GF-D8 (cell line): ENCODE measurements around the gene POU3F1.
A peak's percentile ranks its signal among the peaks of the same experiment; 100 is the strongest.

Experiments
- DNase-seq: peaks from one replicate; lab custom pipeline; 2025; lab: John Stamatoyannopoulos, UW

POU3F1 gene

GRCh38 chr1:38004284-38005108 is 42.1 kb downstream of the POU3F1 start:
- DNase-seq, result no peak

- peak; percentile 24 for DNase-seq
Observed at GRCh38 chr1:38003261-38004250, 43.0 kb downstream of the POU3F1 start.

GRCh38 chr1:38000529-38001455 is 45.8 kb downstream of the POU3F1 start:
- peak; percentile 25 for DNase-seq

GRCh38 chr1:38000233-38000528 is 46.4 kb downstream of the POU3F1 start:
- DNase-seq, result no peak

- DNase-seq, result peak; percentile 73
Observed at GRCh38 chr1:37999430-38000232, 47.0 kb downstream of the POU3F1 start.

- DNase-seq, result no peak
Observed at GRCh38 chr1:37998913-37999429, 47.6 kb downstream of the POU3F1 start.

- DNase-seq, result no peak
Observed at GRCh38 chr1:37998089-37998808, 48.3 kb downstream of the POU3F1 start.

GRCh38 chr1:37997256-37998088 is 49.1 kb downstream of the POU3F1 start:
- DNase-seq, result no peak

- no peak for DNase-seq
Observed at GRCh38 chr1:37995751-37996345, 50.7 kb downstream of the POU3F1 start.

GRCh38 chr1:37994886-37995566 is 51.6 kb downstream of the POU3F1 start:
- no peak for DNase-seq
